H9 (cell line): ENCODE data around the gene ZNF408. TPM values are rescaled to one million over a fixed set of nuclear protein-coding genes. Genes with fewer than 3 reads are reported as not detected.

Experiments
- DNase-seq: peaks from one replicate; pipeline ENCODE4 v3.0.0-alpha.2; 2017
- H2AFZ ChIP-seq: one replicate; pipeline ENCODE4 v1.6.1; 2013; ENCODE audit warnings: mild to moderate bottlenecking, low read length, control low read depth, moderate library complexity
- H2AK5ac ChIP-seq: 2 replicates; pipeline ENCODE4 v1.6.1; 2013; ENCODE audit warnings: low read length, control low read depth, mixed read lengths; ENCODE audit not compliant: insufficient read length
- H2BK120ac ChIP-seq: one replicate; pipeline ENCODE4 v1.6.1; 2013; ENCODE audit warnings: low read depth, mild to moderate bottlenecking, low read length, control low read depth, inconsistent platforms; ENCODE audit not compliant: poor library complexity, severe bottlenecking
- H2BK12ac ChIP-seq: 2 replicates; pipeline ENCODE4 v1.6.1; 2013; ENCODE audit warnings: low read length, control low read depth, mixed read lengths, low read depth; ENCODE audit not compliant: insufficient read length
- H2BK15ac ChIP-seq: 2 replicates; pipeline ENCODE4 v1.6.1; 2013; ENCODE audit warnings: low read depth, low read length, control low read depth
- H2BK20ac ChIP-seq: one replicate; pipeline ENCODE4 v1.6.1; 2013; ENCODE audit warnings: low read depth, mild to moderate bottlenecking, low read length, control low read depth, inconsistent platforms; ENCODE audit not compliant: poor library complexity, severe bottlenecking
- H2BK5ac ChIP-seq: 2 replicates; pipeline ENCODE4 v1.6.1; 2013; ENCODE audit warnings: low read length, control low read depth, mixed read lengths; ENCODE audit not compliant: insufficient read length
- H3K14ac ChIP-seq: 2 replicates; pipeline ENCODE4 v1.6.1; 2013; ENCODE audit warnings: low read length, control low read depth; ENCODE audit not compliant: insufficient read depth
- H3K18ac ChIP-seq: 2 replicates; pipeline ENCODE4 v1.6.1; 2013; ENCODE audit warnings: low read depth, mild to moderate bottlenecking, mixed read lengths, low read length, control low read depth; ENCODE audit not compliant: insufficient read length
- H3K23ac ChIP-seq: 2 replicates; pipeline ENCODE4 v1.6.1; 2013; ENCODE audit warnings: low read length, control low read depth, mixed read lengths, low read depth; ENCODE audit not compliant: insufficient read length
- H3K23me2 ChIP-seq: 2 replicates; pipeline ENCODE4 v1.6.1; 2013; ENCODE audit warnings: low read depth, mild to moderate bottlenecking, mixed read lengths, low read length, control low read depth; ENCODE audit not compliant: insufficient read length, poor library complexity, severe bottlenecking
- H3K27ac ChIP-seq: 2 replicates; pipeline ENCODE4 v1.5.1; 2013; ENCODE audit warnings: low read length, control low read depth, mixed read lengths, low read depth; ENCODE audit not compliant: insufficient read length
- H3K27me3 ChIP-seq: 2 replicates; pipeline ENCODE4 v1.6.1; 2013; ENCODE audit warnings: low read length, control low read depth, inconsistent platforms; ENCODE audit not compliant: insufficient read depth
- H3K4ac ChIP-seq: 2 replicates; pipeline ENCODE4 v1.6.1; 2013; ENCODE audit warnings: low read depth, mild to moderate bottlenecking, control low read depth, inconsistent platforms, low read length, moderate library complexity
- H3K4me1 ChIP-seq: 2 replicates; pipeline ENCODE4 v1.6.1; 2013; ENCODE audit warnings: low read length, control low read depth, inconsistent platforms; ENCODE audit not compliant: insufficient read depth
- H3K4me2 ChIP-seq: 2 replicates; pipeline ENCODE4 v1.6.1; 2013; ENCODE audit warnings: low read length, control low read depth, mixed read lengths; ENCODE audit not compliant: insufficient read length, insufficient read depth
- H3K56ac ChIP-seq: 2 replicates; pipeline ENCODE4 v1.6.1; 2013; ENCODE audit warnings: low read depth, mild to moderate bottlenecking, mixed read lengths, low read length, control low read depth; ENCODE audit not compliant: insufficient read length
- H3K79me1 ChIP-seq: 2 replicates; pipeline ENCODE4 v1.6.1; 2013; ENCODE audit warnings: low read depth, mild to moderate bottlenecking, moderate library complexity, low read length, control low read depth, inconsistent platforms; ENCODE audit not compliant: insufficient read depth, poor library complexity, severe bottlenecking
- H3K79me2 ChIP-seq: 2 replicates; pipeline ENCODE4 v1.6.1; 2013; ENCODE audit warnings: low read length, control low read depth, inconsistent platforms; ENCODE audit not compliant: insufficient read depth
- H3K9ac ChIP-seq: 2 replicates; pipeline ENCODE4 v1.6.1; 2013; ENCODE audit warnings: low read length, control low read depth, mixed read lengths; ENCODE audit not compliant: insufficient read length; ENCODE audit errors: extremely low read depth
- H3K9me3 ChIP-seq: one replicate; pipeline ENCODE4 v1.6.1; 2013; ENCODE audit warnings: low read depth, low read length, inconsistent platforms; ENCODE audit not compliant: control insufficient read depth
- H3T11ph ChIP-seq: one replicate; pipeline ENCODE4 v1.6.1; 2013; ENCODE audit warnings: mild to moderate bottlenecking, low read length, control low read depth, inconsistent platforms
- H4K20me1 ChIP-seq: one replicate; pipeline ENCODE4 v1.6.1; 2013; ENCODE audit not compliant: control insufficient read depth, insufficient read length, insufficient read depth
- H4K5ac ChIP-seq: 2 replicates; pipeline ENCODE4 v1.6.1; 2013; ENCODE audit warnings: low read depth, mild to moderate bottlenecking, mixed read lengths, low read length, control low read depth; ENCODE audit not compliant: insufficient read length
- H4K8ac ChIP-seq: replicated peaks from 2 replicates; pipeline ENCODE4 v1.6.1; 2013; ENCODE audit warnings: low read length, control low read depth, mixed read lengths, low read depth; ENCODE audit not compliant: insufficient read length
- H4K91ac ChIP-seq: 2 replicates; pipeline ENCODE4 v1.6.1; 2013; ENCODE audit warnings: low read depth, mild to moderate bottlenecking, moderate library complexity, mixed read lengths, low read length, control low read depth; ENCODE audit not compliant: insufficient read length
- H3K27ac Mint-ChIP-seq, 3 experiments: 2 replicates in 2 of 3; 3 replicates in 1 of 3; pipeline ENCODE4 v1.8.0; 2020 to 2021; ENCODE audit warnings: mixed read lengths in 3 of 3, mild to moderate bottlenecking in 1 of 3, moderate library complexity in 1 of 3
- H3K27me3 Mint-ChIP-seq: 2 replicates; pipeline ENCODE4 v1.8.0; 2021; ENCODE audit warnings: low read depth, mild to moderate bottlenecking, moderate library complexity, mixed read lengths
- H3K36me3 Mint-ChIP-seq, 3 experiments: 2 replicates in 2 of 3; 3 replicates in 1 of 3; pipeline ENCODE4 v1.8.0; 2020 to 2021; ENCODE audit warnings: low read depth in 3 of 3, mixed read lengths in 3 of 3; ENCODE audit not compliant: insufficient read depth in 1 of 3
- H3K4me1 Mint-ChIP-seq, 2 experiments: 2 replicates each; pipeline ENCODE4 v1.8.0; 2020; ENCODE audit warnings: mixed read lengths in 2 of 2
- H3K4me3 Mint-ChIP-seq, 2 experiments: 2 replicates in 1 of 2; 3 replicates in 1 of 2; pipeline ENCODE4 v1.8.0; 2020 to 2021; ENCODE audit warnings: mild to moderate bottlenecking in 2 of 2, mixed read lengths in 2 of 2, moderate library complexity in 1 of 2
- H3K9me3 Mint-ChIP-seq, 2 experiments: 2 replicates in 1 of 2; 3 replicates in 1 of 2; pipeline ENCODE4 v1.8.0; 2020; ENCODE audit warnings: mild to moderate bottlenecking in 2 of 2, mixed read lengths in 2 of 2, moderate library complexity in 1 of 2
- CTCF ChIP-seq: fragments of 200-600 bp; sonication (generic); conservative IDR thresholded peaks from 3 replicates; pipeline ENCODE4 v1.8.0; 2021; ENCODE audit warnings: antibody characterized with exemption, mild to moderate bottlenecking
- total RNA-seq: library from RNA; stranded (reverse); gene quantifications from 2 replicates; pipeline ENCODE4 v1.2.1, GENCODE V29; 2021

ZNF408 gene
- total RNA-seq, 1 experiment from 2014 or later: 16.6 TPM

- H3K9ac ChIP-seq: no peak overlapping the region
- no peak for DNase-seq
- H2AK5ac ChIP-seq: no peak overlapping the region
- H2BK120ac ChIP-seq: no peak overlapping the region
- H4K20me1 ChIP-seq: no peaks in the 10 kb centered on the region
- H2BK15ac ChIP-seq: no peak overlapping the region
- Mint-ChIP-seq H3K27ac (no peak overlapping the region), H3K27me3 (no peaks in the 10 kb centered on the region), H3K9me3 (no peaks in the 10 kb centered on the region), H3K4me1 (no peaks in the 10 kb centered on the region), H3K36me3 (peaks cover 15 to 75% (median 69%) of the 10 kb centered on the region in 3 experiments; a peak in 6 of 7 replicates), H3K4me3 (no peak overlapping the region)
- H3K4me2 ChIP-seq: no peak overlapping the region
- no peak overlapping the region for H2AFZ ChIP-seq
- no peaks in the 10 kb centered on the region for H3K79me2 ChIP-seq
- no peak overlapping the region for H3K27ac ChIP-seq
- H2BK12ac ChIP-seq: no peak overlapping the region
- no peak overlapping the region for H2BK20ac ChIP-seq
- H3K4me1 ChIP-seq: no peaks in the 10 kb centered on the region
- no peaks in the 10 kb centered on the region for H3K27me3 ChIP-seq
- H3K56ac ChIP-seq: no peak overlapping the region
- H2BK5ac ChIP-seq: no peak overlapping the region
- no peak overlapping the region for H3K14ac ChIP-seq
- H3K4ac ChIP-seq: no peak overlapping the region
- H3K23me2 ChIP-seq: no peaks in the 10 kb centered on the region
- H4K91ac ChIP-seq: no peak overlapping the region
- no peak for TF ChIP-seq CTCF
- no peak overlapping the region for H4K8ac ChIP-seq
- no peak overlapping the region for H3K23ac ChIP-seq
- H3K18ac ChIP-seq: no peak overlapping the region
- no peak overlapping the region for H3T11ph ChIP-seq
- no peaks in the 10 kb centered on the region for H3K79me1 ChIP-seq
- H3K9me3 ChIP-seq: no peaks in the 10 kb centered on the region
- no peak overlapping the region for H4K5ac ChIP-seq
Measured at GRCh38 chr11:46662366-46662765, 38.5 kb upstream of the ZNF408 start.
